ENCODE results near the gene ADARB1.

ADARB1 gene

GRCh38 chr21:45076245-45076711 is 1.9 kb downstream of the ADARB1 start:
- no peak for DNase-seq

GRCh38 chr21:45078371-45078770 is 4.0 kb downstream of the ADARB1 start:
- no peak for DNase-seq

- no peak for DNase-seq
These were observed 4.5 kb downstream of the ADARB1 start for GRCh38 chr21:45078877-45079281.

- no peak for DNase-seq
These were observed 5.0 kb downstream of the ADARB1 start for GRCh38 chr21:45079351-45079750.

GRCh38 chr21:45080232-45080631 is 5.9 kb downstream of the ADARB1 start:
- DNase-seq: no peak

GRCh38 chr21:45080639-45081414 is 6.4 kb downstream of the ADARB1 start:
- DNase-seq: no peak

- DNase-seq: no peak
These were observed 7.3 kb downstream of the ADARB1 start for GRCh38 chr21:45081636-45082035.

- no peak for DNase-seq
These were observed 8.4 kb downstream of the ADARB1 start for GRCh38 chr21:45082736-45083135.

GRCh38 chr21:45084121-45084520 is 9.7 kb downstream of the ADARB1 start:
- DNase-seq: no peak

- no peak for DNase-seq
These were observed 10.6 kb downstream of the ADARB1 start for GRCh38 chr21:45084881-45085536.

- DNase-seq: no peak
These were observed 11.3 kb downstream of the ADARB1 start for GRCh38 chr21:45085700-45086099.

- DNase-seq: no peak
These were observed 12.1 kb downstream of the ADARB1 start for GRCh38 chr21:45086337-45086958.

GRCh38 chr21:45087022-45087823 is 12.8 kb downstream of the ADARB1 start:
- DNase-seq: no peak

- no peak for DNase-seq
These were observed 13.7 kb downstream of the ADARB1 start for GRCh38 chr21:45088116-45088515.

- no peak for DNase-seq
These were observed 14.3 kb downstream of the ADARB1 start for GRCh38 chr21:45088729-45089128.

GRCh38 chr21:45089964-45090363 is 15.6 kb downstream of the ADARB1 start:
- no peak for DNase-seq

GRCh38 chr21:45090966-45091365 is 16.6 kb downstream of the ADARB1 start:
- DNase-seq: no peak

- no peak for DNase-seq
These were observed 17.4 kb downstream of the ADARB1 start for GRCh38 chr21:45091550-45092322.

GRCh38 chr21:45093035-45093532 is 18.7 kb downstream of the ADARB1 start:
- no peak for DNase-seq

- DNase-seq: no peak
These were observed 20.0 kb downstream of the ADARB1 start for GRCh38 chr21:45094412-45094811.

GRCh38 chr21:45095505-45095904 is 21.1 kb downstream of the ADARB1 start:
- DNase-seq: no peak

GRCh38 chr21:45096217-45096616 is 21.8 kb downstream of the ADARB1 start:
- DNase-seq: no peak
